ENCODE data around the gene ALG14.
A peak's percentile ranks its signal among the peaks of the same experiment; 100 is the strongest.

ALG14 gene

DNA sequence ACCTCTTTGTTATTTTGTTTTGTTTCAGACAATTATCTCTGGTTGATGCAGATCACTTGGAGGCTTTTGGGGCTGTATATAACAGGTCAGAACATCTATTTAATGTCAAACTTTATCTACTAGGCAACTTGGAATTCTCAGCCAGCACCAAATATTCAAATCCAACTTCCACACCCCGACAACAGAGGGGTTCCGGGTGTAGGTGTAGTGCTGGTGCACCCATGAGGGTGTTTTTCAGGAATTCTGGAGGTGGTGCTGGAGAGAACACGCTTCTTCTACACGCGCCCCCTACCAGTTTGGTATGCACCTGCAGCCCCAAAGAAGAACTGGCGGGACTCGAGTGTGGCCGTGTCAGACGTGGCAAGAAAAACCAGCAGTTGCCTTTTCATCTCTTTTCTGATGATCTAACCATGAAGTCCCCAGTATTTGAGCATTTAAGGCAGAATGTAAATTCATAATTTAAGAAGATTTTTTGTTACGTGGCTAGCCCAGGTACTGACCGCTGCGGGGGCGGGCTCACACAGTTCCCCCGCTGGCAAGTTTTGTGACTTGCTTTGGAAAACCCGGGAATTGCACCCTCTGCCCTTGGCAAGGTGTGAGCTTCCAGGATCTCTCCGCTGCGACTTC lies 43.9 kb upstream of the ALG14 start:
- no peak for DNase-seq (ENCODE audit: low read depth)
- H3K4me3 ChIP-seq (ENCODE audit: low read length): peak overlapping the region; percentile 85
- TF ChIP-seq, protein P1, sequence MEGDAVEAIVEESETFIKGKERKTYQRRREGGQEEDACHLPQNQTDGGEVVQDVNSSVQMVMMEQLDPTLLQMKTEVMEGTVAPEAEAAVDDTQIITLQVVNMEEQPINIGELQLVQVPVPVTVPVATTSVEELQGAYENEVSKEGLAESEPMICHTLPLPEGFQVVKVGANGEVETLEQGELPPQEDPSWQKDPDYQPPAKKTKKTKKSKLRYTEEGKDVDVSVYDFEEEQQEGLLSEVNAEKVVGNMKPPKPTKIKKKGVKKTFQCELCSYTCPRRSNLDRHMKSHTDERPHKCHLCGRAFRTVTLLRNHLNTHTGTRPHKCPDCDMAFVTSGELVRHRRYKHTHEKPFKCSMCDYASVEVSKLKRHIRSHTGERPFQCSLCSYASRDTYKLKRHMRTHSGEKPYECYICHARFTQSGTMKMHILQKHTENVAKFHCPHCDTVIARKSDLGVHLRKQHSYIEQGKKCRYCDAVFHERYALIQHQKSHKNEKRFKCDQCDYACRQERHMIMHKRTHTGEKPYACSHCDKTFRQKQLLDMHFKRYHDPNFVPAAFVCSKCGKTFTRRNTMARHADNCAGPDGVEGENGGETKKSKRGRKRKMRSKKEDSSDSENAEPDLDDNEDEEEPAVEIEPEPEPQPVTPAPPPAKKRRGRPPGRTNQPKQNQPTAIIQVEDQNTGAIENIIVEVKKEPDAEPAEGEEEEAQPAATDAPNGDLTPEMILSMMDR (conservative IDR thresholded peaks at IDR 0.05; ENCODE audit: low read depth, low read length): peak; percentile 80

DNA sequence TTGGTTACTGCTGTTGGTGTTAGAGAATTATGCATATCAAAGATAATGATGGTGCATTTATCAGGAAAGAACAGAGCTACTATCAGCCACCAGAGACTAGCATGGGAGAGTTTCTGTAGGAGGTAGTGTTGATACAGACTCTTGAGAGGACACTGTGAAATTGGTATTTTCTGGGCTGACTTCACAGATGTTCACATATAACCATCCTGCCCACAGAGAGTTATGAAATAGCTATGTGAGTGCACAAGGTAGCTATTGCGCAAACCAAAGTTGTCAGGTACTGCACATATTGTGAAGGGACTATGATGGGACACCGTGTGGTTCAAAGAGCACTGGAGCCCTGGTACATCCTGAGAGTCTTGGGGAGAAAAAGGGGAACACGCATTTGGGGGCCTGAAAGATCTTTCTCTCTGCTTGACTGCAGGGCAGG lies 43.0 kb upstream of the ALG14 start:
- TF ChIP-seq, protein P1 (conservative IDR thresholded peaks at IDR 0.05; ENCODE audit: low read depth, low read length): no peak
- no peak overlapping the region for H3K4me3 ChIP-seq (ENCODE audit: low read length)
- DNase-seq (ENCODE audit: low read depth): no peak

GRCh38 chr1:95113684-95114083 lies 40.9 kb upstream of the ALG14 start:
- no peak overlapping the region for H3K4me3 ChIP-seq (ENCODE audit: low read length)
- DNase-seq (ENCODE audit: low read depth): no peak
- TF ChIP-seq, protein P1 (conservative IDR thresholded peaks at IDR 0.05; ENCODE audit: low read depth, low read length): no peak

DNA sequence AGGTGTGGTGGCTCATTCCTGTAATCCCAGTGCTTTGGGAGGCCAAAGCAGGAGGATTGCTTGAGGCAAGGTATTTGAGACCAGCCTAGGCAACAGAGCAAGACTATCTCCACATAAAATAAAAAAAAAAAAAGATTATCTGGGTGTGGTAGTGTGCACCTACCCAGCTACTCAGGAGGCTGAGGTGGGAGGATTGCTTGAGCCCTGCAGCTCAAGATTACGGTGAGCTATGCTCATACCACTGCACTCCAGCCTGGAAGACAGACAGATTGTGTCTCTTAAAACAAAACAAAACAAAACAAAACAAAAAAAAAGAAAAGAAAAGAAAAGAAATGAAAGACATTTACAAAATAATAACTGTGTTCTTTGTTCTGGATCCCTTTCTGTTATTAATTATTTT lies 38.3 kb upstream of the ALG14 start:
- DNase-seq (ENCODE audit: low read depth): no peak
- H3K4me3 ChIP-seq (ENCODE audit: low read length): no peak overlapping the region
- TF ChIP-seq, protein P1 (conservative IDR thresholded peaks at IDR 0.05; ENCODE audit: low read depth, low read length): no peak

- no peak for DNase-seq (ENCODE audit: low read depth)
- no peak overlapping the region for H3K4me3 ChIP-seq (ENCODE audit: low read length)
- TF ChIP-seq, protein P1 (conservative IDR thresholded peaks at IDR 0.05; ENCODE audit: low read depth, low read length): no peak
These were observed 36.0 kb upstream of the ALG14 start for GRCh38 chr1:95108792-95109191.

DNA sequence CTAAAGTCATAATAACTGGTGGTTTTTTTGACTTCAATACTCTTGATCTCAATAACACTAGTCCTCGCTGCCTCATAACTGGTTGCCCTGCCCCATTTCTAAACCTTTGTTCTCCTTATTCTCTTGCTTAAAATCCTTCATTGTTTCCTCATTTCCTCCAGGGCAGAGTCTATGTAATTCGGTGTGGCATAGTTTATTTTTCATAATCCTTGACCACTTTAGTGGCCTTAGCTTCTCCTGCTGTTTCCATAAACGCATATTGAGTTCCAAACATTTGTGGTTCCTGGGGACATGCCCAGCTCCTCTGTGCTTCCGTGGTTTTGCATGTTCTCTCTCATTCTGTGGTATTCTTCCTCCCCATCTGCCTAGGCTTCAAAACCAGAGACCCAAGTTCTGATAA lies 25.4 kb upstream of the ALG14 start:
- TF ChIP-seq, protein P1 (conservative IDR thresholded peaks at IDR 0.05; ENCODE audit: low read depth, low read length): no peak
- H3K4me3 ChIP-seq (ENCODE audit: low read length): no peak overlapping the region
- DNase-seq (ENCODE audit: low read depth): no peak

DNA sequence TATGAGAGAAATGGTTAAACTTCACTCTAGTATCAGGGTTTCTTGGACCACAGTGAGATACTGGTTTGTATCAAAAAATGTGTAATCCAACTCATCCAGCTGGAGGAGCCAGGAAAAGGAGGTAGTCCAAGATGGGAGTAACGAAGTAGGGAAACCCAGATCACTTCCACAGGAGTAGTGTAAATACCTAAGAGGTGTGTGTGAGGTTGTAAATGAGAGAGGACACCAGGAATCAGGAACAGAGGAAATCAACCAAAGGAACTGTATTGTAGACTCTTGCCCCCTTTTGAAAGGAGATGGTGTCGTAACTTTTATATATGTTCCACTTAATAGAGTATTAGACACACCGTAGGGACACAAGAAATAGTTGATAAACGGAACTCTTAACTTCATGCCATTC lies 24.7 kb upstream of the ALG14 start:
- DNase-seq (ENCODE audit: low read depth): no peak
- TF ChIP-seq, protein P1 (conservative IDR thresholded peaks at IDR 0.05; ENCODE audit: low read depth, low read length): no peak
- no peak overlapping the region for H3K4me3 ChIP-seq (ENCODE audit: low read length)
